Stimulated activated CD8-positive, alpha-beta memory T cell treated with anti-CD3 and anti-CD28 coated beads, Interleukin-15, amount 100 ng/mL, for 48 hours (primary cell): ENCODE data around the gene GARIN1A.
"Not testable (repeated sequence)": the region's sequence is repeated elsewhere in the genome, so short reads cannot be mapped to it uniquely, and the experiment has no call there.

Experiments
- DNase-seq, 2 donors: peaks; one replicate each; pipeline ENCODE4 v3.0.0-alpha.2; 2020; ENCODE audit warnings: low read depth in 2 of 2

Gene GARIN1A

DNA sequence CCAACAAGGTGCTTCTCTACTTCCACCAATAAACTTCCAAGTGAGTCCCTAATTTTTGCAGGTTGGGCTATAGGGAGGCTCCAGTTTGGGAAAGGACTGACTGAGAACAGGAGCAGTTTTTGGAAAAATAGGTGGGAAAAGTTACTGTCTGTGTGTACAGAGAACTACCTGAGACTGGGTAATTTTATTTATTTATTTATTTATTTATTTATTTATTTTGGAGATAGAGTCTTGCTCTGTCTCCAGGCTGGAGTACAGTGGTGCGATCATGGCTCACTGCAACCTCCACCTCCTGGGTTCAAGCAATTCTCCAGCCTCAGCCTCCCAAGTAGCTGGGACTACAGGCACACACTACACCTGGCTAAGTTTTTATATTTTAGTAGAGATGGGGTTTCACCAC is 11.2 kb downstream of the GARIN1A start:
- not testable (repeated sequence) for DNase-seq

DNA sequence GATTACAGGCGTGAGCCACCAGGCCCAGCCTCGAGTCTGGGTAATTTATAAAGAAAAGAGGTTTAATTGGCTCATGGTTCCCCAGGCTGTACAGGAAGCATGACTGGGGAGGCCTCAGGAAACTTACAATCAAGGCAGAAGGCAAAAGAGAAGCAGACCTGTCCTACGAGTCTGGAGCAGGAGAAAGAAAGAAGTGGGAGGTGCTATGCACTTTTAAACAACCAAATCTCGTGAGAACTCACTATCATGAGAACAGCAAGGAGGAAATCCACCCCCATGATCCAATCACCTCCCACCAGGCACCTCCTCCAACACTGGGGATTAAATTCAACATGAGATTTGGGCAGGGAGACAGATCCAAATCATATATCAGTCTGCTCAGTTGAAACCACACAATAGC is 11.6 kb downstream of the GARIN1A start:
- not testable (repeated sequence) for DNase-seq

DNA sequence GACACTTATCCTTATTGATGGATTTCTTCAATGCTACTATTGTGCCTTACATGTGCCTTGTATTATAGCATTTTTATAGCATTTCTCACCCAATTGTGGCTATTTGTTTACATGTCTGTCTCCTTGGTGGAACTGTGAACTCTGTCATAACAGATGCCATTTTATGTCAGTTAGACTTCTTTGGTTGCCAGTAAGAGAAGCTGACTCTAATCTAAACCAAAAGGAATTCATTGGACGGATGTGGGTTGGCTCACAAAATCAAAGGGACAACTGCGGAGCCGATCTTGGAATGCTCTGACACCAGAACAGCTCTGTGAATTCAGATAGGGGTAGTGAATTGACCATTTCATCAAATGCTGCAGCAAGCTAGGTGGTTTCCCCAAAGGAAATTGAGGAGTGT is 15.0 kb downstream of the GARIN1A start:
- no peak for DNase-seq

DNA sequence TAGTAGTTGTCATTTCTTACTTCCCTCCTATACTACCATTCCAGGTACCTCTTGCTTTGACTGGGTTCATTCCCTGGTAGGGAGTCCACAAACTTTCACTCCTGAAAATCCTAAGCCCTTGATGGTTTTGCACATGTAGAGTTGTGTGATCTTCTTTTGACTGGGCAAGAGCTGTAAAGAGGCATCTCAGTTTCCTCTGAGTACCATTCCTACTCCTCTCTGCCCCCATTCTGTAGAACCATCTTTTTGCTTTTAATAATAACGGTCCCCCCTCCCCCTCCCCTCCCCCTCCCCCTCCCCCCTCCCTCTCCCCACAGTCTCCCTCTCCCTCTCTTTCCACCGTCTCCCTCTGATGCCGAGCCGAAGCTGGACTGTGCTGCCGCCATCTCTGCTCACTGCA is 16.4 kb downstream of the GARIN1A start:
- DNase-seq: no peak

DNA sequence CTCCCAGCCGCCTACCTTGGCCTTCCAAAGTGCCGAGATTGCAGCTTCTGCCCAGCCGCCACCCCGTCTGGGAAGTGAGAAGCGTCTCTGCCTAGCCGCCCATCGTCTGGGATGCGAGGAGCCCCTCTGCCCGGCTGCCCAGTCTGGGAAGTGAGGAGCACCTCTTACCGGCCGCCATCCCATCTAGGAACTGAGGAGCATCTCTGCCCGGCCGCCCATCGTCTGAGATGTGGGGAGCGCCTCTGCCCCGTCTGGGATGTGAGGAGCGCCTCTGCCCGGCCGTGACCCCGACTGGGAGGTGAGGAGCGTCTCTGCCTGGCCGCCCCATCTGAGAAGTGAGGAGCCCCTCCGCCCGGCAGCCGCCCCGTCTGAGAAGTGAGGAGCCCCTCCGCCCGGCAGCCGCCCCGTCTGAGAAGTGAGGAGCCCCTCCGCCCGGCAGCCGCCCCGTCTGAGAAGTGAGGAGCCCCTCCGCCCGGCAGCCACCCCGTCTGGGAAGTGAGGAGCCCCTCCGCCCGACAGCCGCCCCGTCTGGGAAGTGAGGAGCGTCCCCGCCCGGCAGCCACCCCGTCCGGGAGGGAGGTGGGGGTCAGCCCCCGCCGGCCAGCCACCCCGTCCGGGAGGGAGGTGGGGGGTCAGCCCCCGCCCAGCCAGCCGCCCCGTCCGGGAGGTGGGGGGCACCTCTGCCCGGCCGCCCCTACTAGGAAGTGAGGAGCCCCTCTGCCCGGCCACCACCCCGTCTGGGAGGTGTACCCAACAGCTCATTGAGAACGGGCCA is 17.3 kb downstream of the GARIN1A start:
- not testable (repeated sequence) for DNase-seq

DNA sequence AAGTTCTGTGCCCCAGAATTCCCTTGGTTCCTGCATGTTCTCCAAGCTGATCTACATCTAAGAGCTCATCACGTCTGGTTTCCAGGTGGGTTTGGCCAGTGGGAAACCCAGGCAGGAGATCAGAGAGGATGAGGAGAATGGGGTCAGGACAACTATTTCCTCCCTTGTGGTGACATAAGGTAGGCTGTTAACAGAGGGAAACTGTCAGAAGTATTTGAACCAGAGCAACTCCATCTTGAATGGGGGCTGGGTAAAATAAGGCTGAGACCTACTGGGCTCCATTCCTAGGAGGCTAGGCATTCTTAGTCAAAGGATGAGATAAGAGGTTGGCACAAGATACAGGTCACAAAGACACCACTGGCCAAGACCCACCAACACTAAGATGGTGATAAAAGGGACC is 19.1 kb downstream of the GARIN1A start:
- DNase-seq: no peak

DNA sequence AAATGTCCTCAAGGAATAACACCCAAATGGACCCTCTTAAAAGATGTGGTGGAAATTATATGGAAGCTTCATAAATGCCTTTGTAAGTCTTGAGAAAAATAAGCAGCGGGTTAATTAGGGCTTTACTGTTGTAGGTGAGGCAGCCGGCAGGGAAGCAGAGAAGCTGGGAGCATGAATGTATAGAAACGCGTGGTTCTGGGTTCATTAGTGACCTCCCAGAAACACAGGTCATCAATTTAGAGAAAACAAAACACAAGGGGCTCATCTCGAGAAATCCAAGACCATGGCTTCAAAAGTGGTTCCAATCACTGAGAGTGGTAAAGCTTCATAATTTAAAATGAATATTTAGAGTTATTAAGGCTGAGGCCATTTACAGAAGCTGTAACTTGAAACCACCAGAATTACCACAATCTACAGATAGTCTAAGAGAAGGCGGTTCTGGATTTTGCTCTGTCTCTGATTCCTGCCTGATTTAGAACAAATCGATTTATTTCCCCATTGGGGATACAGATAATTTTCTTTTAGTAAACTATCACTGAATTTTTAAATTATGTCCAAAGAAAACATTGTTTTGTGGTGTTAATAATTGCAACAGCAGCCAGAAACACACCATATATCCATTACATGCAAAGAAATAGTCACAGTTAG is 20.7 kb downstream of the GARIN1A start:
- no peak for DNase-seq

DNA sequence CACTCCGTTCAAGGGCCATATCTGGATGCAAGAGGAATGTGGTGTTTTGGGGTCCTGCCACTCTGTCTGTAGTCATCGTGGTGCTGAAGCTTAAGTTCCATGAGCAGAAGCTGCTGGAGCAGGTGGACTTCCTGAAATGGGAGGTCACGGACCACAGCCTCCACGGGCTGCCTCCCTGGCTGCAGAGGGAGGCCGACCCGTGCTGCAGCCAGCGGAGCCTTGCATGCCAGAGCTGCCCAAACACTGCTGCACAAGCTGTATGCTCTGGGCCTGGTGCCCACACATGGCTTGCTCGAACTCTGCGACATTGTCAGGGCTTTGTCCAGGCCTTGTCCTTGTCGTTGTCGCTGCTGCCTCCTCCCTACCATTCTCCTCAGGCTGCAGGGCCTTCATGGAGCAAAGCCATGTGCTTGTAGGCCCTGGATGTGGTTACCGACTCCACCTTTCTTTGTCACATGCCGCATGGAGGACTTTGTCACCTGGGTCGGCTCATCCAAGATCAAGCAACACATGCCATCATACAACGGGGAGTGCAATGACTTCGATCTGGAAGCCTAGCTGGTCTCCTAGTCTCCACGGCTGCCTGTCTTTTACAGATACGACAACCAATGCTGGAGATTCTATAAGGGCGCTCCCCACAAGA is 21.4 kb downstream of the GARIN1A start:
- no peak for DNase-seq

DNA sequence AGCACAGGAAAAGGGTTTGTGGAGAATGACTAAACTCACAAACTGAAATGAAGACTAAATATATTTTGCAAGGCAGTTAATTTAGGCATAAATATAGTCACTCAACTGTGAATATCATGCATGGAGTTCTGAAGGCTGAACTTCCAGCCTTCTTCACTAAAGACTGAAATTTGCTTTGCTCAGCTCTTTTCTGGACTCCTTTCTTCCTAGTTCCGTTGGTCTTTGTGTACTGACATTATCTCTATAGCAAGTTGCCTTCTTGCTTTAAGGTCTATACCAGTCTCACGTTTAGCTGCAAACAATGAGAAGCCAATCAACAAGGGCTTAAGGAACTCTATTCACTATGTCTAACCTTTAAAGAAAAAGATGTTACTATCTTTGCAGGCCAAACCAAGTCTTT is 22.6 kb downstream of the GARIN1A start:
- no peak for DNase-seq

DNA sequence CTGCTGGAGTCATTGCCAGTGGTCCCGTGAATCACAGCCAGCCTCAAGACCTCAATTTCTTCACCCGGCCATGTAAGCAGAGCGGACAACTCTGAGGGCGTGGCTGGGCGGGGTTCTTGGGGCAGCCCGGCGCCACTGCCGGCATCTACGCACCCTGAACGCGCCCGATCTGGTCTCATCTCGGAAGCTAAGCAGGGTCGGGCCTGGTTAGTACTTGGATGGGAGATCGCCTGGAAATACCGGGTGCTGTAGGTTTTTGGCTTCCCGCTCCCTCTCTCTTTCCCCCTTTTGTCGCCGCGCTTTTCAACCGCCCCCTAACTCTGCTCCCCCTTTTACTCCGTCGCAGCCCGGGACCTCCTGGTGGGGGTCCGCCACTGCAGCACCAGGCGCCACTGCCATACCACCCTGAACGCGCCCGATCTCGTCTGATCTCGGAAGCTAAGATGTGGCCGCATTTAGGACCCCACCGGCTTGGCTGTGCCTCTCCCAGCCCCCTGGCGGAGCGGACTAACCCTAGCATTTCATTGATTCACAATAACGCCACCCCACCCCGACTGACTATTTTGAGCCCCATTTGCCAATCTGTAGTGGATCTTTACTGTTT is 25.3 kb downstream of the GARIN1A start:
- peak; percentile 55 to 57 for DNase-seq

DNA sequence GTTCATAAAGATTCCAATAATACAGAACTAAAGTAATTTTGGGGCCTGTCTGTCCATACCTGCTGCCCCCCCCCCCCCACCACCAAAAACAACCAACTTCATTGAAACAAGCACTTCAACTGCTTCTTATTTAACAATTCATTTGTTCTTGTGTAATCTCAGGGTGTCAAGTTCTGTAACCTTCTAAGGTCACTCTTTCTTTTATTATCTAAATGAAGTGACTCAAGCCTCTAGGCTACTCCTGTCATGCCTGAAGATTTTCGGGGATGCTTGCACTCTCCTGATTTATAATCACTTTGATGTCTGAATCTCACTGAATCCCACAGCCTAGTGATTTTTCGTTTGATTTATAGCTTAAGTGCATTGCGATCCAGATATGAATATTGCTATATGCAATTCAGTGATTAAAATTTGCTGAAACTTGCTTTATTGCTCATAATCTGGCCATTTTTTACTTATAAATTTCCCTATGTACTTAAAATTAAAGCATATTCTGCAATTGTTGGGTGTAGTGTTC is 27.2 kb downstream of the GARIN1A start:
- no peak for DNase-seq

DNA sequence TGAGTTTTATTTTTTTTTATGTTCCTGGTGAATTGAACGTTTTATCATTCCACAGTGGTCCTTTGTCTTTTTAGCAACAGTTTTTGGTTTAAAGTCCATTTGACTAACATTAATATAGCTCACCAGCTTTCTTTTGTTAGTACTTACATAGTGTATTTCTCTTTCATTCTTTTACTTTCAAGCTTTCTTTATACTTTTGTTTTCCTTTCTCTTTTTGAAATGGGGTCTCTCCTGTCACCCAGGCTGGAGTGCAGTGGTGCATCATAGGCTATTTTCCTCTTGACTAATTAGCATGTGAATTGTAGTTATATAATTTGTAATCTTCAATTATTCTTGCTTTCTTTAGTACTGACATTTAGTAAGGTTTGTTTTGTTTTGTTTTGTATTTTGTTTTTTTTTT is 27.8 kb downstream of the GARIN1A start:
- DNase-seq: no peak

DNA sequence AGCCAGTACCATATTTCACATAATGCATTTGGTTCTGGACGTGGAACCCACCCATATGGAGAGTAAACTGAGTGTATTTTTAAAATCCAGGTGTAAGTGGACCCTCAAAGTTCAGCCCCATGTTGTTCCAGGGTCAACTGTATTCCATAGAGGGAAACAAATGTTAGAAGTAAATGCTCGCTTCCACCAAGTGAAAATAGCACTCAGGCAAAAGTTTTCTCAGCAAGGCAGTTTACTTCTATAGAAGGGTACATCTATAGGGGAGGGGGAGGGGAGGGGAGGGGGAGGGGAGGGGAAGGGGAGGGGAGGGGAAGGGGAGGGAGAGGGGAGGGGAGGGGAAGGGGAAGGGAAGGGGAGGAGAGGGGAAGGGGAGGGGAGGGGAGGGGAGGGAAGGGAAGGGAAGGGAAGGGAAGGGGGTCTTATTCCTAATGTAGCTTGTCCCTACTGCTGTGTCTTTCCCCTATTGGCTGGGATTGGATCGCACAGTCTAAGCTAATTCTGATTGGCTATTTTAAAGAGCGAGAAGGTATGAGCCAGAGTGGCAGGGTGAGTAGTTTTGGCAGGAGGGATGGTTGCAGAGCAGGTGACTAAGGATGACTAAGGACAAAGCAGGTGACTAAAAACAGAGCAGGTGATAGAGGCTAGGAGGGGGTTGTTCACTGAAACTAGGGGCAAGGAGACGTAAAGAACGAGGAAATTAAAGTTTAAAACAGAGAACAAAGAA is 29.1 kb downstream of the GARIN1A start:
- DNase-seq: no peak

DNA sequence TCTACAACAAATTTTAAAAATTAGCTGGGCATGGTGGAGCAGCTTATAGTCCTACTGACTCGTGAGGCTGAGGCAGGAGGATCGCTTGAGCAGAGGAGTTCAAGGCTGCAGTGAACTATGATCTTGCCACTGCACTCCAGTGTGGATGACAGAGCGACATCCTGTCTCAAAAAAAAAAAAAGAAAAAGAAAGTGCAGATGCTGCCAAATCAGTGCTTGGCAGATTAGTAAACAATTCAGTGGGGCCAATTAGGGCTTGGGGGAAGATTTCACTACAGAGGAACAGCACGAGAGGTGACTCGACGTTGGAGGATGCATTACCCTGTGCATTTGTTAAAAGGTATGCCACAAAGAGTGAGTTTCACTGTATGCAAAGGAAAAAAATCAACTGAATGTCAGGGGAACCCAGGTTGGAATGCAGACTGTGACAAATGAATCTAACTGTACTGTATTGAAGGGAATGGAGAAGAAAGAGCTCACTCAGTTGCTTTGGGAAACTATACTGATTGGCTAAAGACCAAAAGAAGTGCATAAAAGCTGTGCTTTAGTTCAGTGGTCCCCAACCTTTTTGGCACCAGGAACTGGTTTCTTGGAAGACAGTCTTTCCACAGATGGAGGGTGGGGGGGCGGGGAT is 31.6 kb downstream of the GARIN1A start:
- DNase-seq: no peak

DNA sequence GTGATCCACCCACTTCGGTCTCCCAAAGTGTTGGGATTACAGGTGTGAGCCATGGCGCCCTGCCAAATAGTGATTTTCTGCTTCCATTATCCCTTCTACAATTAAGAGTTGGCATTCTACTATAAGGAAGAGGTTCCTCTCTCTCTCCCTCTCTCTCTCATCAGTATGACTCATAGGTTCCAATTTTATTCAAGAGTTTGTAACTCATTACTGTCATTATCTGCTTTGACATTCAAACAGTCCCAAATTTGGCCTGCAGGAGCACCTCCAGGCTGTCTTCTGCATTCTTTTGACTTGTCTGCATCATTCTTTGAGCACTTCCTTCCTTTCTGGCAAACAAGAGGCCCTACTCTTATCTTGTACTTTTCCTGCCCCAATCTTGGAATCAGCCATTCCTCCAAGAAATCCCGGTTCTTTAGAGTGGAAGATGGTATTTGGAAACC is 33.8 kb downstream of the GARIN1A start:
- no peak for DNase-seq

DNA sequence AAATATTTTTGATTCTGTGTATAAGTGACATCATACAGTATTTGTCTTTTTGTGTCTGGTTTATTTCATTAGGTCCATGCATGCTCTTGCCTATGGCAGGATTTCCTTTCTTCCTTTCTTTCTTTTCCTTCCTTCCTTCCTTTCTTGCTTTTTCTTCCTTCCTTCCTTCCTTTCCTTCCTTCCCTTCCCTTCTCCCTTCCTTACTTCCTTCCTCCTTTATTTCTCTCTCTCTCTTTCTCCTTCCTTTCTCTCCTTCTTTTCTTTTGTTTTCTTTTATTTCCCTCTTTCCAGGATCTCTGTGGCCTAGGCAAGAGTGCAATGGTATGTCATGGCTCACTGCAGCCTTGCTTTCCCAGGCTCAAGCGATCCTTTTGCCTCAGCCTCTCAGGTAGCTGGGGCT is 35.7 kb downstream of the GARIN1A start:
- DNase-seq: no peak

DNA sequence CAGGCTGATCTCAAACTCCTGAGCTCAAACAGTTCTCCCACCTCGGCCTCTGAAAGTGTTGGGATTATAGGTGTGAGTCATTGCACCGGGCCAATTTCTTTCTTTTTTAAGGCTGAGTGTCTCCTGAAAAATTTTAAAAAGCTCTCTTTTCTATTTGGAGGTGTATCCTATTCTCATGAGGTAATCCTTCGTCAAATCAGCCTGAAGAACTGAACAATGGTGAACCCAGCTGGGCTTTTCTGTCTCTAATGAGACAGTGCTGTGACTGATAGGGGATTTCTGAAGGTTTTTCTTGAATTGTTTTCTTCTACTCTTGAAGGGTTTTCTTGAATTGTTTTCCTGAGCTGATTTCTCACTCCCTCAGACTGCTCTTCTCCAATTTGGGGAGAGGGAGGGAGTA is 36.1 kb downstream of the GARIN1A start:
- no peak for DNase-seq

DNA sequence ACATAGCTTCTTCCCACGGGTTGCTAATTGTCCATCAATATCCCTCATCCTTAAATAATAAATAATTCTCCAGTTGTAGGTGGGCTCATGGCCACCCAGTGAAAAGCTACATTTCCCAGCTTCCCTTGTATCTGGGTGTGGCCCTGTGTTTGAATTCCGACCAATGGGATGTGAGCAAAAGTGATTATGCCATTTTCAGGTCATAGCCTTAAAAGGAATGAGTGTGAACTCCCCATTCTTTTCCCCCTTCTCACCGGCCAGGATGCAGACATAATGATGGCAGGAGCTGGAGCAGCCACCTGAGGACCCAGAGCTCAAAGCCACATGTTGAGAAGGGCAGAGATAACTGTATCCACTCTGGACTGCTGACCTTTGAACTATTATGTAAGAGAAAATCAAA is 36.7 kb downstream of the GARIN1A start:
- no peak for DNase-seq

DNA sequence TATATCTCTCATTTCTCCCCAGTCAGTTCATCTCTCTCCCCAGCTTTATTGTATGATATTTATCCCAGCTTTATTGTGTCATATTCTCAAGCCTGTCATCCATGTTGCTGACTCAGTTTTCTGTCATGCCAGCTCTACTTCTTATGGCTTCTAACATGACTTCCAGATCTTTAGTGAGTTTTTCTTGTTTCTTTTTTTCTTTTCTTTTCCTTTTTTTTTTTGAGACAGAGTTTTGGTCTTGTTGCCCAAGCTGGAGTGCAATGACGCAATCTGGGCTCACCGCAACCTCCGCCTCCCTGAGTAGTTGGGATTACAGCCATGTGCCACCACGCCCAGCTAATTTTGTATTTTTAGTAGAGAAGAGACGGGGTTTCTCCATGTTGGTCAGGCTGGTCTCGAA is 38.4 kb downstream of the GARIN1A start:
- no peak for DNase-seq

DNA sequence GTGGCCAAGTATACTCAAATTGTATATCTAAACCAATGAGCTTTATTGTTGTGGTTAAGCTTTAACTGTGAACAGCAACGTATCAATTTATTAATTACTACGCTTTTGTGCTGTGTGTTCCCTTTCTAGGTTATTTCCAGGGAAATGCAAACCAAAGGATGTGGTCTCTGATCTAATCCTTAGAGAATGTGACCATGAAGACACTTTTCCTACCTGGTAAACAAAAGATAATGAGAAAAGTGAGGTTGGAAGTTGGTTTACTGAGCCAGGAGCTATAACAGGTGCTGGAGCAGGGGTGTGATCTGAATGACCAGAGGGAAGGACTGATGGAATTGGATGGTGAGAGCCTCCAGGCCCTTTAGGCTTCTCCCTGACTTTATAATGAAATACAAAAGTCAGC is 41.7 kb downstream of the GARIN1A start:
- no peak for DNase-seq
